ENCODE data around the gene SLC2A2. TPM values are rescaled to one million over a fixed set of nuclear protein-coding genes. Genes with fewer than 3 reads are reported as not detected.

SLC2A2 gene
- total and polyA plus RNA-seq, 2 experiments from 2014 or later, result 40.8 to 123 TPM

DNA sequence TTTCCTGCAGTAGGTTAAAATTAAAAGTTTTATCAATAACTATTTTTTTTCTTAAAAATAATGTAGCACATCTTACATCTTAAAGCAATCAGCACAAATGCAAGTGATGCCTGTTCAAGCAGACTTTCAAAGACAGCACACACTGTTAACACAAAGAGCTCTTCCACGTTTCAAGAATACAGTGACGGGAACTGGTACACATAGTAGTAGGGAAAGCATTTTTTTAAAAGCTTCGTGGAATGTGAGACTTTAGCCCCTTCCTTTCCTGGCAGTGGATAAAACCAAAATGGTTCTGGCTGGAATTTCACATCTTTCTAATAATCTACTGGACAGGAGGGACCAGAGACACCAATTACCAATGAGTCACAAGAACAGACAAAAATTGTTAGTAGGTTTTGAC is 33.5 kb upstream of the SLC2A2 start:
- Histone ChIP-seq H3K4me3 (no peak overlapping the region), H3K27ac (no peak overlapping the region), H3K4me1 (ENCODE audit: insufficient read depth) (no peaks in the 10 kb centered on the region), H3K27me3 (no peaks in the 10 kb centered on the region), H3K79me2 (no peaks in the 10 kb centered on the region), H3K9me2 (replicated peaks; ENCODE audit: insufficient read depth) (no peaks in the 10 kb centered on the region), H3K9me3 (ENCODE audit: low read depth) (no peaks in the 10 kb centered on the region), H2AFZ (no peak overlapping the region), H3K36me3 (replicated peaks; ENCODE audit: insufficient read depth, low read depth) (no peaks in the 10 kb centered on the region), H3K4me2 (no peak overlapping the region), H4K20me1 (ENCODE audit: insufficient read depth, poor library complexity, severe bottlenecking) (no peaks in the 10 kb centered on the region)
- DNase-seq (ENCODE audit: low spot score), result no peak
- TF ChIP-seq EZH2 (IDR thresholded peaks at IDR 0.05; ENCODE audit: borderline replicate concordance), result no peak
- TF ChIP-seq, protein P1, sequence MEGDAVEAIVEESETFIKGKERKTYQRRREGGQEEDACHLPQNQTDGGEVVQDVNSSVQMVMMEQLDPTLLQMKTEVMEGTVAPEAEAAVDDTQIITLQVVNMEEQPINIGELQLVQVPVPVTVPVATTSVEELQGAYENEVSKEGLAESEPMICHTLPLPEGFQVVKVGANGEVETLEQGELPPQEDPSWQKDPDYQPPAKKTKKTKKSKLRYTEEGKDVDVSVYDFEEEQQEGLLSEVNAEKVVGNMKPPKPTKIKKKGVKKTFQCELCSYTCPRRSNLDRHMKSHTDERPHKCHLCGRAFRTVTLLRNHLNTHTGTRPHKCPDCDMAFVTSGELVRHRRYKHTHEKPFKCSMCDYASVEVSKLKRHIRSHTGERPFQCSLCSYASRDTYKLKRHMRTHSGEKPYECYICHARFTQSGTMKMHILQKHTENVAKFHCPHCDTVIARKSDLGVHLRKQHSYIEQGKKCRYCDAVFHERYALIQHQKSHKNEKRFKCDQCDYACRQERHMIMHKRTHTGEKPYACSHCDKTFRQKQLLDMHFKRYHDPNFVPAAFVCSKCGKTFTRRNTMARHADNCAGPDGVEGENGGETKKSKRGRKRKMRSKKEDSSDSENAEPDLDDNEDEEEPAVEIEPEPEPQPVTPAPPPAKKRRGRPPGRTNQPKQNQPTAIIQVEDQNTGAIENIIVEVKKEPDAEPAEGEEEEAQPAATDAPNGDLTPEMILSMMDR (IDR thresholded peaks at IDR 0.05; ENCODE audit: poor library complexity), result no peak
- TF ChIP-seq EZH2phosphoT487 (IDR thresholded peaks at IDR 0.05; ENCODE audit: low read depth, severe bottlenecking, unreplicated experiment), result no peak
- WGBS (ENCODE audit: low lambda C conversion rate, missing lambda C conversion rate), result 69% methylated on average over 3 of the region's 3 CpGs

DNA sequence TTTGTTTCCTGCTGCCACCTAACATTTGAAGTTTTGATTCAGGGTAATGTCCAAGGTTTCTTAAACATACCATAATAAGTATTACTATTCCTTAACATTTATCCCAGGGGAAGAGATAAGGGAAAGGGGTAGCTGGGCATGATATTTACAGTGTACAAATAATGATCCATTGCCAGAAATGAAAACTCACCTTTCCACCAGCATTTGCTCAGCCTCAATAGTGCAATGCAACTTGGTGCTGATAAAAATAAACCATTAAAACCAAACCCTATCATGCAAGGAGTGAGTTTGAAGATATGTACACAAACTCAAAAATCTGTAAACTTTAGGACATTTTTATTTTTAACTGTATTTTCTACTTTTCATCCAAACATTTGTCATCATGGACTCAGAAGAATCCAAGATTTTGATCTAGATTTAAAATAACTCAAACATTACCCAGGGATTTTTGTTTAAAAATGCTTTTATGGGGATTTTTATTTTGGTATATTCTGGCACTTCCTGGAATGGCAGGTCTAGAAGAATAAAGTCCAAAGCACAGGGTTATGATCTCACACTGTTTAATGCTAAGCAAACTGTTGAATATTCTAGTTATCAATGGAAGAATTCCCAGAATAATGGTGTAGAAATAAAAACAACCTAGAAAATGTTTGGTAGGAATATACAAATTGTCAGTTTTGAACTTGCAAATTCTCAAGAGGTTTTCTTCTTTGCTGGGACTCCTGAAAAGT is 32.5 kb upstream of the SLC2A2 start:
- no peaks in the 10 kb centered on the region for H3K9me2 ChIP-seq (replicated peaks; ENCODE audit: insufficient read depth)
- no peak for TF ChIP-seq EZH2phosphoT487 (IDR thresholded peaks at IDR 0.05; ENCODE audit: low read depth, severe bottlenecking, unreplicated experiment)
- TF ChIP-seq, protein P1 (IDR thresholded peaks at IDR 0.05; ENCODE audit: poor library complexity), result no peak
- TF ChIP-seq EZH2 (IDR thresholded peaks at IDR 0.05; ENCODE audit: borderline replicate concordance), result no peak
- H3K27ac ChIP-seq, result no peak overlapping the region
- no peaks in the 10 kb centered on the region for H3K27me3 ChIP-seq
- no peaks in the 10 kb centered on the region for H3K4me1 ChIP-seq (ENCODE audit: insufficient read depth)
- H3K79me2 ChIP-seq, result no peaks in the 10 kb centered on the region
- H3K36me3 ChIP-seq (replicated peaks; ENCODE audit: insufficient read depth, low read depth), result no peaks in the 10 kb centered on the region
- H2AFZ ChIP-seq, result no peak overlapping the region
- no peaks in the 10 kb centered on the region for H3K9me3 ChIP-seq (ENCODE audit: low read depth)
- no peak overlapping the region for H3K4me3 ChIP-seq
- no peak overlapping the region for H3K4me2 ChIP-seq
- no peak for DNase-seq (ENCODE audit: low spot score)
- no peaks in the 10 kb centered on the region for H4K20me1 ChIP-seq (ENCODE audit: insufficient read depth, poor library complexity, severe bottlenecking)

DNA sequence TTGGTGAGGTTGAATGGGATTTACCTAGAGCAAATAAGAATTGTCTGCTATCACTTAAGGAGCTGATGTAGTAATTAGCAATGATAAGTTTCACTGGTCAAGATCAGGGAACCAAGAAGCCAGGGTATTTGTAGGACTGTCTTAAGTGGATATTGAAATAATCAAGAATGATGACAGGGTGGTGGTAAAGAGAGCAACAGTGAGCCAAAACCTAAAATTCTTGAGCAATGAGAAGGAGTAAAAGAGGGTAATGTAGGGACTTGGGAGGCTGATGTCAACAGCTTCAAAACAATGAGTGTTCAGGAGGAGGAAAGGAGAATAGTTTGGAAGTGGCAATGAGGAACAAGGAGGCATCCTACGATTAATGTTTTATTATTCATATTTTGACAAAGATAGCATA is 31.5 kb upstream of the SLC2A2 start:
- H3K4me2 ChIP-seq, result no peak overlapping the region
- no peaks in the 10 kb centered on the region for H3K79me2 ChIP-seq
- no peaks in the 10 kb centered on the region for H3K36me3 ChIP-seq (replicated peaks; ENCODE audit: insufficient read depth, low read depth)
- no peaks in the 10 kb centered on the region for H3K9me2 ChIP-seq (replicated peaks; ENCODE audit: insufficient read depth)
- H3K27ac ChIP-seq, result no peak overlapping the region
- H4K20me1 ChIP-seq (ENCODE audit: insufficient read depth, poor library complexity, severe bottlenecking), result no peaks in the 10 kb centered on the region
- H2AFZ ChIP-seq, result no peak overlapping the region
- WGBS (ENCODE audit: low lambda C conversion rate, missing lambda C conversion rate), result 97% methylated on average over 1 of the region's 1 CpG
- no peaks in the 10 kb centered on the region for H3K27me3 ChIP-seq
- TF ChIP-seq EZH2 (IDR thresholded peaks at IDR 0.05; ENCODE audit: borderline replicate concordance), result no peak
- TF ChIP-seq EZH2phosphoT487 (IDR thresholded peaks at IDR 0.05; ENCODE audit: low read depth, severe bottlenecking, unreplicated experiment), result no peak
- TF ChIP-seq, protein P1 (IDR thresholded peaks at IDR 0.05; ENCODE audit: poor library complexity), result no peak
- H3K4me3 ChIP-seq, result no peak overlapping the region
- H3K4me1 ChIP-seq (ENCODE audit: insufficient read depth), result no peaks in the 10 kb centered on the region
- H3K9me3 ChIP-seq (ENCODE audit: low read depth), result no peaks in the 10 kb centered on the region
- no peak for DNase-seq (ENCODE audit: low spot score)
